GM19463 (cell line): Measurements from ENCODE around the gene KIAA1217.

Experiments
- ATAC-seq: cut with Tn5 transposase; IDR thresholded peaks from one replicate; pipeline ENCODE4 v1.9.1; 2021; ENCODE audit warnings: mild to moderate bottlenecking, moderate library complexity; ENCODE audit not compliant: unreplicated experiment

Gene KIAA1217

DNA sequence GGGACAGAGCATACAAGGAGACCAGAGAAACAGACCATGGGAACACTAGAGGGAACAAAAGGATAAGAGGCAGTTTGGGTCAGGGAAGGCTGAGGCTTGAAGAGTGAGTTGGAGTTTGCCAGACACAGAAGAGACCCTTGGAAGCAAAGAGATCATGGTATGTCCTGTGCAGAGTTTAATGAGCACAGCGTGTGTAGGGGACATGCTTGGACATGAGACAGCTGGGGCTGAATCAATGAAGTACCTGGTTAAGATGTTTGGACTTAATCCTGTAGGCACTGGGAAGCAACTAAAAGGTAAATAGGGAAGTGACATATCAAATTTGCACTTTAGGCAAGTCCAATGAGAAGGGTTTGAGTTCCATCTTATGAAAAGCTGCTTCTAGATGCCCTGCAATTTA is 79.6 kb downstream of the KIAA1217 start:
- no peak for ATAC-seq

DNA sequence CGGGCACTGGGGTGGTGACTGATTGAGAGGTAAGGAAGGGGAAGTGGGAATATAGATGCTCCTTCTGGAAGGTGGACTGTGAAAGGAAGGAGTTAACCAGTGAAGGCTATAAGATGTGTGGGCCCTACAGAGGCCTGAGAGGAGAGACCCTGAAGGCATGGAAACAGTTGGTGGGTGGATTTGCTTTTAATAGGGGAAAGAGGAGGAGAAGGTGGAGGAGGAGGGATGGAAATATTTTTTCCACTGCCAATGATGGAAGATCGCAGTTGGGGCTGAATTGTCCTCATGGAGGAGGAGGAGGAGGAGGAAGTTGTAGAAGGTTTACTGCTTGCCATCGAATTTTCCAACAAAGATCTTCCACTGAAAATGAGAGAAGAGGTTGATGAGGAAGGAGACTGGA is 80.3 kb downstream of the KIAA1217 start:
- no peak for ATAC-seq

- no peak for ATAC-seq
These were observed 83.7 kb downstream of the KIAA1217 start for GRCh38 chr10:24292304-24293293.

GRCh38 chr10:24299578-24300260 is 90.8 kb downstream of the KIAA1217 start:
- no peak for ATAC-seq

GRCh38 chr10:24303522-24304310 is 94.8 kb downstream of the KIAA1217 start:
- no peak for ATAC-seq

DNA sequence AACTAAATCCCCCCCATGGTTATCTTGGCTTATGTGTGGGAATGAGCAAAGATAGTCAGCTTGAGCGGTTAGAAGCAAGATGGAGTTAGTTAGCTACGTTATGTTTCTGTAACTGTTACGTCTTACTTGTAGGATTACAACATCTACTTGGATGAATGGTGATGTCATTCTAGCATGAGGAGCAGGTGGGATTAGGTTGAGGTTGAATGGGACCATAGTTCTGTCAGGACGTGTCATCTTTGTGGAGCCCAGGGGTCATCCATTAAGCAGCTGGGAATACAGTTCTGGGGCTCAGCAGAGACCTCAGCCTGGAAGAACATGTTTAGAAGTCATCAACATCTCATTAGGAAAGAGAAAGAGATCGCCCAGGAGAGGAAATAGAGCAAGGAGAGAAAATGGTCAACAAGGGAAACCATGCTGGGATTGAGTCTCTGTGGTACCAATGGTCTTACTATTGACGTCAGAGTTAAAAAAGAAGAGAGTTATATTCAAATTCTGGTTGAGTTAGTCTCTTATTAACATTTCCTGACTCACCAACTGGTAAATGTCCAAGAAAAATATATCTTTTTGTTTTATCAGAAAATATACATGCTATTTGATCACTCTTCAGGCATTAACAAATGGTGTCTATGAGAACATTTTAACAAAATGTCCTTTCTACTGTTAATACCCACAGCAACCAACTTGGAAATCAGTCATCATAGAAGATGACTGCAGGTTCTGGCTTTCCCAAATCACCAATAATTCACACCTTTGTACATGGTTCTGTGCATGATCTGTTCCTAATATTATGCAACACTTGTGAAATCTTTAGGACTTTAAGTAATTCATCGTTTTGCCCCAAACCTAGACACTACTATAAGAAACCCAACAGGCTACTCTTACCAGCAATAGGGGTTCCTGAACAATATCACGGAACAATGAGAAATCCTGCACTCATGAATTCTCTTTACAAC is 96.9 kb downstream of the KIAA1217 start:
- ATAC-seq = no peak

DNA sequence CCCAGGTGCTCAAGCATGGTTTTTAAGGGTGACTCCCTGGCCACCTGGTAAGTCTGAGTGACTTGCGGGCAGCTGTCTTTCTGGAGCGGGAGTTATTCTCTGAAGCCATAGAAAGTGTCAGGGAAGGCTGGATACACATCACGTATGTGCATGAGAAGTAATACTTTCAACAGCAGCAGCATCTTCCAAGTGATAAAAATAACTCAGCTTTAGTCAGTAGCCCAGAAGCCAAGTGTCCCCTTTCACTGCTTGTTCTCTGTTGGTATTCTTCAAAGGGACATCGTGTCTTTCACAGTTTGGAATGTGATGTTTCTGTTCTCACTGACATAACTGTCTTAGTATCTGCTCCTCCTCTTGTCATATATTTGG is 97.6 kb downstream of the KIAA1217 start:
- ATAC-seq = no peak

GRCh38 chr10:24307116-24307515 is 98.2 kb downstream of the KIAA1217 start:
- no peak for ATAC-seq

DNA sequence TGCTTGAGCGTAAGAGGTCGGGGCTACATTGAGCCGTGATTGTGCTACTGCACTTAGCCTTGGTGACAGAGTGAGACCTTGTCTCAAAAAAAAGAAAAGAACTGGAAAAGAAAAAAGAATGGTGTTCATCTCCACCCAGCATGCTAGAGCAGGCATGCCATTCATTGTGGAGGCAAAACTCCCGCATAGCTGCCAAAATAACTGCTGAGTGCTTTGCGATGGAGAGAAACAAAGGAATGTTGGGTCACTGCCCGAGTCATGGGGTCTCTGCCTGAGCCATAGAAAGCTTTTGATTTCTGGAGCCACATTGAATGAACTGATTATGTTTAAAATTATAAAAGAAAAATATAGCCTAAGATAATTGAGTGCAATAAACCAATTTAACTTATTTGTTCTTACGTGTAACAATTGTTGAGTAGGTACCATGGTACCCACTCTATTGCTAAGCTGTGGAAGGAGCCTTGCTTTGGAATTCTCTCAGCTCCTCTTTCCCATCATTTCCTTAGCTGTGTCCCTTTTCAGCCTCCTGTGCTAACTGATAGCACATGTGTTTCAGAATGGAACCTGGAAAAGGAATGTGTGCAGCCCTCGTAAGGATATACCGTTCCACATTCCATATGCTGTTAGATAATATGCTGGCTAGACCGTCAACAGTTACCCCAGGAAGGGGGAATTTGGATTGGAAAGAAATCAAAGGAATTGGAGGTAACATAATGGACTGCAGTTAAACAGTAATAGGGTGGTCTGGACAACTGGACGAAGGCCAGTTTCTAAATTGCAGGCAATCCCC is 99.0 kb downstream of the KIAA1217 start:
- no peak for ATAC-seq

- no peak for ATAC-seq
These were observed 101.2 kb downstream of the KIAA1217 start for GRCh38 chr10:24310104-24310503.

GRCh38 chr10:24311888-24312287 is 103.0 kb downstream of the KIAA1217 start:
- ATAC-seq = no peak

DNA sequence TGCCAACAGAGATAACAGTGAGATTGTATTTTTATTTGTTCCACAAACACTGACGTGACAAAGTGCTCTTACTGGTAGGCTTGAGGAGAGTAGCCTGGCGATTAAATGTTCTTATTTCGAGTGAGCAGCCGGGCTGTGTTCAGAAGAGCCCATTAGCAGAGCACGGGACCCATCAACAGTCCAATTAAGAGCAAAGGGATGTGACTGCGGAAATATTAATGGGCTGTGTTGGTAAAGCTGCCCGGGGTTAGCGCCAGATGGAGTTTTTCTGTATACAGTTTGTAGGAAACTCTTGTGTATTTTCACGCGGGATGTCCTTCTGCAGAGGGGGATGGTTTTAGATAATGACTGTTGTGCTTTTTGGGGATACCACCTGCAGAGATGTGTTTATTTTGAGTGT is 104.3 kb downstream of the KIAA1217 start:
- ATAC-seq = no peak

GRCh38 chr10:24315211-24315610 is 106.3 kb downstream of the KIAA1217 start:
- no peak for ATAC-seq

DNA sequence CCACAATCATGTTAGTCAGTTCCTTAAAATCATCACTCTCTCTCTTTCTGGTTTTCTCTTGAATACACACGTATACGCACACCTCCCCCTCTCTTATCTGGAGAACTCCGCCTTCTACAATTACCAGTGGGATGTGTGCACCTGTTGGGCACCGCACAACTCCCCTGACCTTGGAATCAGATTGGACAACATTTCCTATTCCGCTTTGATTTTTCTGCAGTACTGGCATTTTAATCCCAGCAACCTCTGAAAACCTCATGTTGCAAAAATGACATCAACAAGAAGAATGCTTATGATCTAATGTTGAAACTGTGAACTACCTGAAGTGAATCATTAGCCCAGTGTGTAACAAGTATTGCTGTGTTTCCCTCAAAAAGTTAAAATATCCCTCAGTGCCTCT is 109.6 kb downstream of the KIAA1217 start:
- no peak for ATAC-seq

- no peak for ATAC-seq
These were observed 111.4 kb downstream of the KIAA1217 start for GRCh38 chr10:24320373-24320772.

- no peak for ATAC-seq
These were observed 115.7 kb downstream of the KIAA1217 start for GRCh38 chr10:24324651-24325050.

GRCh38 chr10:24331457-24331856 is 122.5 kb downstream of the KIAA1217 start:
- no peak for ATAC-seq

DNA sequence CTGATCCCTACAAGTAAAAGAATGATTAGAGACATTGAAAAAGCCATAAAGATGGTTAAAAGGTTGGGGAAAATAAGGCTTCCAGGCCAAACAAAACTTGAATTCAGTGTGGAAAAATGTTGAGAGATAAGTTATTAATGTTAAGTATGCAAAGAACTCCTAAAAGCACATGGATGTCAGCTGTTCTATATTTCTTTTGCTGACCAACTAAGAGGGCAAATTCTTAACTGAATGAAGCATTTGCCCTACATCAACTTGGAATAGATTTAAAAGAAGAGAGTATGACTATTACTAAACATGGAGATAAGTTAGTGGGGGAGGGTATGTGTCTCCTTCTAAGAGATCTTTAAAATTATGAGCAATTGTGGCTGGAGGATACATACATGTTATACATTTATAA is 124.8 kb downstream of the KIAA1217 start:
- no peak for ATAC-seq

DNA sequence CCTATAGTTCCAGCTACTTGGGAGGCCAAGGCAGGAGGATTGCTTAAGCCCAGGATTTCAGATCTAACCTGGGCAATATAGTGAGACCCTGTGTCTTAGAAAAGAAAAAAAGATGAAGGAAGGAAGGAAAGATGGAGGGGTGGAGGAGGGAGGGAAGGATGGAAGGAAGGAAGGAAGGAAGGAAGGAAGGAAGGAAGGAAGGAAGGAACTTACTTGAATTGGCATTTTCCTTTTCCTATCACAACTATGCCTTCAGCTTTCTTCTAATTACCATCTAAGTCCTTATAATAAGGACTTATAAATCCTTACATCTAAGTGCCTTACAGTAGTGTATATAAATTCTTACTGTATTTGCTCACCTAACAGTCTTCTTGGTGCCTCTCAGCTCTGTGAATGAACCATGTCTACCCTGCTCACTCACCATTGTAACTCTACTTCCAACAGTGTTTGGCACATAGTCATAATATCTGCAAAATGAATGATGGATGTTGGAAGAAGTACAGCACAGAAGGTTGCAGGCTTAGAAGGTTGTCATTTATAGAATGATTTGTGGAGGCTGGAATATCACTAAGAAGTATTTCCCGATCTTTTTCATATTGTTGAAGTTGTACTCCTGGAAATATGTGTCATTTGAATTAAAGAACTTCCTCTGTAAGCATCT is 125.5 kb downstream of the KIAA1217 start:
- no peak for ATAC-seq
